GM12875 (cell line): ENCODE data around the gene LRBA.
"Not testable (repeated sequence)": the region's sequence is repeated elsewhere in the genome, so short reads cannot be mapped to it uniquely, and the experiment has no call there.

Experiments
- H3K4me3 ChIP-seq: one replicate; pipeline ENCODE4 v1.5.1; 2011; ENCODE audit warnings: low read depth, low read length, control low read depth
- TF ChIP-seq, protein P1 (sequence below): IDR thresholded peaks from 2 replicates; pipeline ENCODE4 v1.5.1; 2011; ENCODE audit warnings: low read depth, mild to moderate bottlenecking, control low read depth, inconsistent platforms, low read length, moderate library complexity, borderline replicate concordance; ENCODE audit not compliant: insufficient read depth

The LRBA gene

GRCh38 chr4:150573534-150573933, 441.6 kb downstream of the LRBA start:
- TF ChIP-seq, protein P1, sequence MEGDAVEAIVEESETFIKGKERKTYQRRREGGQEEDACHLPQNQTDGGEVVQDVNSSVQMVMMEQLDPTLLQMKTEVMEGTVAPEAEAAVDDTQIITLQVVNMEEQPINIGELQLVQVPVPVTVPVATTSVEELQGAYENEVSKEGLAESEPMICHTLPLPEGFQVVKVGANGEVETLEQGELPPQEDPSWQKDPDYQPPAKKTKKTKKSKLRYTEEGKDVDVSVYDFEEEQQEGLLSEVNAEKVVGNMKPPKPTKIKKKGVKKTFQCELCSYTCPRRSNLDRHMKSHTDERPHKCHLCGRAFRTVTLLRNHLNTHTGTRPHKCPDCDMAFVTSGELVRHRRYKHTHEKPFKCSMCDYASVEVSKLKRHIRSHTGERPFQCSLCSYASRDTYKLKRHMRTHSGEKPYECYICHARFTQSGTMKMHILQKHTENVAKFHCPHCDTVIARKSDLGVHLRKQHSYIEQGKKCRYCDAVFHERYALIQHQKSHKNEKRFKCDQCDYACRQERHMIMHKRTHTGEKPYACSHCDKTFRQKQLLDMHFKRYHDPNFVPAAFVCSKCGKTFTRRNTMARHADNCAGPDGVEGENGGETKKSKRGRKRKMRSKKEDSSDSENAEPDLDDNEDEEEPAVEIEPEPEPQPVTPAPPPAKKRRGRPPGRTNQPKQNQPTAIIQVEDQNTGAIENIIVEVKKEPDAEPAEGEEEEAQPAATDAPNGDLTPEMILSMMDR: no peak
- no peak overlapping the region for H3K4me3 ChIP-seq

DNA sequence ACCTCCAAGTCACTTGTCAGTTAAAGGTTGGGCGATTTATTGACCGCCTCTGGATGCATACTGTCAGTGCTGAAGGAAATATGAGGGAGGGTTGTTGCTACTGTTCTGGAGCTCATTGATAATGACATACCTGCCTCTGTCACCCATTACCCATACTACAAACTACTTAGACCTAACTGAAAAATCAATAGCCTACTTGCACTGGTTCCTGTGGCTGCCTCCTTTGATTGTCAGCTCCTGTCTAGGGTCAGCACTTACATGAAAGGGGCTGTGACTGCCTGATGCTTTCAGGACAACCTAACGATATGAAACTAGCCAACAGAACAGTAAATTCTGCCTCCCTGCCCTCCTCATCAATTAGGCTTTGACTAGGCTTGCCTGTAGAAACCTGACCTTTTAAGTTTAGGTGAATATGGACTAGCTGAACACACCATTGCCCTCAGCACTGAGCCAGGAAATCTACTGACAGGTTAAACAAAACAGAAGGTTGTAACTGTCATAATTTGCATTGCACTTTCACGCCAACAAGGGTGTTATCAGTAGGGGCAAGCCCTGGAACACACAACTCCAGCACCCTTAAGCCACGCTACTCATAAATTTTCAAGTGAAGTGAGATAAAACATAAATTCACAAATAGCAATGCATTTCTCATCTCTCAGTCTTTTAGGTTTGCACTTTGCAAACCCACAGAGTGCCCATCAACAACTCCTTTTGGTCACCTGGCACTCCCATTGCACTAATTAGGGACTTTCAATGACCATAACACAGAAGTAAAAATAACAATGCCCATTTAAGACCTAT, 442.2 kb downstream of the LRBA start:
- H3K4me3 ChIP-seq: no peak overlapping the region
- TF ChIP-seq, protein P1: no peak

GRCh38 chr4:150570862-150571261, 444.2 kb downstream of the LRBA start:
- no peak overlapping the region for H3K4me3 ChIP-seq
- TF ChIP-seq, protein P1: no peak

DNA sequence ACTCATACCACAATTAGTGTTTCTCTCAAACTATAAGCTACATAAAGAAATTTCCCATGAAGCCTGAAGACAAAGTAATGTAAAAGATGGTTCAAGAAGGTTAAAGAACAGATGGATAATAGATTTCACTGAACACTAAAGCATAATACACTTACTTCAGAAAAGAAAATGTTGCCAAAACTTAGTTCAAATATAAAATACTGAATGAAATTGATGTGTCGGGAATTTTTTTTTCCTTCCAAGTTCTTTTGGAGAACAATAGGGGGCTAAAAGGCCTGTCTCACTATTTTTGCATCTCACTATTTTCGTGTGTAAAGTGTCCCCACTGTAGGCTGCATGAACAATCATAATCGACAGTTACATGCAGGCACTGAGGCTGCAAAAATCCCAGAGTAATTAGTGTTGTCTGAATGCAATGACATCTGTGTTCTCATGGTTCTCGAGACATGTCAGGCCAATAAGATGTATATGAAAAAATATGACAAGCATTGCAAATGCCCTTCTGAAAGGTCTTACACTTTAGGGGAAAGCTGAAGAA, 445.0 kb downstream of the LRBA start:
- H3K4me3 ChIP-seq: no peak overlapping the region
- TF ChIP-seq, protein P1: no peak

GRCh38 chr4:150569384-150569987, 445.6 kb downstream of the LRBA start:
- H3K4me3 ChIP-seq: no peak overlapping the region
- TF ChIP-seq, protein P1: no peak

DNA sequence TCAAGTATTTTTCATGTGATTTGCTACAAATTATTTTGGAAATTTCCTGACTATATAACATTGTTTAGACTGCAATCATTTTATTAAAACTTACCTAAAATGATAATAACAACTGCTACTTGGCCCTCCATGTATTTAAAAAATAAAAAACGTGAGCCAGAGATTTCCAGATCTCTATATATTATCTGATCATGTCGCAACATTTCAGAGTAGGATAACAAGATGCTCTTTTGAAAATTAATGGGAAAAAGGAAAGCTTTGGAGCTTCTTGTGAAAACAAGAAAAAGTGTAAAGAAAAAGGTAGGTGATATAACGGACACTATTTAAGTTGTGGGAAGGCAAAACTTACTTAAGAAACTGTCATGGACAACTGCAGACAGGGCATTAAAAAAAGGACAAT, 448.0 kb downstream of the LRBA start:
- TF ChIP-seq, protein P1: no peak
- no peak overlapping the region for H3K4me3 ChIP-seq

GRCh38 chr4:150564967-150565366, 450.1 kb downstream of the LRBA start:
- not testable (repeated sequence) for H3K4me3 ChIP-seq
